ENCODE data around the gene NT5DC2. TPM values are rescaled to one million over a fixed set of nuclear protein-coding genes. Genes with fewer than 3 reads are reported as not detected.

Gene NT5DC2
- total RNA-seq, 1 experiment from 2014 or later, result 377 TPM

DNA sequence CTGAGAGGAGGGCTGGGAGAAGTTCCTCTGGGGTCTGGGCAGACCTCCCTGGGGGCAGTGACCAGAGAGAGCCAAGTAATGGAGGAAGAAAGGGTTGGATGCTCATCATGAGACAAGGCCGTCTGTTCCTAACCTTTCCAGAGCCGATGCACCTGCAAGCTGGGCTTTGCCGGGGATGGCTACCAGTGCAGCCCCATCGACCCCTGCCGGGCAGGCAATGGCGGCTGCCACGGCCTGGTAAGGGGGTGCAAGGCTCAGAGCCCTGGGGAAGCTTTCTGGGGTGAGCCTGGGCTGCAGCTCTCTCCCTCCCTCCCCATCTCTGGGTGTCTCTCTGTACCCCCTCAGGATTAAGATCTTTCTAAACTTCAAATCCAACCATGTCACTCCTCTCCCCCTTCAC is 22.1 kb downstream of the NT5DC2 start:
- no peak for ATAC-seq
- Mint-ChIP-seq H3K9me3 (no peaks in the 10 kb centered on the region), H3K4me3 (no peak overlapping the region), H3K36me3 (no peaks in the 10 kb centered on the region), H3K27ac (no peak overlapping the region), H3K27me3 (ENCODE audit: low read depth) (no peaks in the 10 kb centered on the region; the same call in 1 of the 2 replicates), H3K4me1 (no peaks in the 10 kb centered on the region)
- ChIA-PET POLR2A (interaction anchor here (0.8 kb wide), 1 partner anchor 349 kb away, joined by 3 read pairs; no protein-coding TSS in a partner anchor), CTCF (interaction anchor here (1.0 to 2.2 kb wide), 3 partner anchors 9 to 123 kb away, joined by 3 to 5 read pairs (median 3); no protein-coding TSS in a partner anchor)
- DNase-seq (ENCODE audit: low spot score), result no peak
- TF ChIP-seq MAX (CRISPR knock-in tag; IDR thresholded peaks at IDR 0.05) (no peak), NR1H2 (CRISPR knock-in tag; IDR thresholded peaks at IDR 0.05) (no peak), SOX15 (CRISPR knock-in tag; IDR thresholded peaks at IDR 0.05) (no peak), ZNF425 (CRISPR knock-in tag; conservative IDR thresholded peaks at IDR 0.05) (no peak), TEAD1 (CRISPR knock-in tag; IDR thresholded peaks at IDR 0.05) (no peak), JUN (CRISPR knock-in tag; IDR thresholded peaks at IDR 0.05) (no peak), NFYB (CRISPR knock-in tag; conservative IDR thresholded peaks at IDR 0.05; ENCODE audit: low read depth) (no peak), FOXP1 (CRISPR knock-in tag; IDR thresholded peaks at IDR 0.05; ENCODE audit: borderline replicate concordance) (no peak)
- TF ChIP-seq, protein P1, sequence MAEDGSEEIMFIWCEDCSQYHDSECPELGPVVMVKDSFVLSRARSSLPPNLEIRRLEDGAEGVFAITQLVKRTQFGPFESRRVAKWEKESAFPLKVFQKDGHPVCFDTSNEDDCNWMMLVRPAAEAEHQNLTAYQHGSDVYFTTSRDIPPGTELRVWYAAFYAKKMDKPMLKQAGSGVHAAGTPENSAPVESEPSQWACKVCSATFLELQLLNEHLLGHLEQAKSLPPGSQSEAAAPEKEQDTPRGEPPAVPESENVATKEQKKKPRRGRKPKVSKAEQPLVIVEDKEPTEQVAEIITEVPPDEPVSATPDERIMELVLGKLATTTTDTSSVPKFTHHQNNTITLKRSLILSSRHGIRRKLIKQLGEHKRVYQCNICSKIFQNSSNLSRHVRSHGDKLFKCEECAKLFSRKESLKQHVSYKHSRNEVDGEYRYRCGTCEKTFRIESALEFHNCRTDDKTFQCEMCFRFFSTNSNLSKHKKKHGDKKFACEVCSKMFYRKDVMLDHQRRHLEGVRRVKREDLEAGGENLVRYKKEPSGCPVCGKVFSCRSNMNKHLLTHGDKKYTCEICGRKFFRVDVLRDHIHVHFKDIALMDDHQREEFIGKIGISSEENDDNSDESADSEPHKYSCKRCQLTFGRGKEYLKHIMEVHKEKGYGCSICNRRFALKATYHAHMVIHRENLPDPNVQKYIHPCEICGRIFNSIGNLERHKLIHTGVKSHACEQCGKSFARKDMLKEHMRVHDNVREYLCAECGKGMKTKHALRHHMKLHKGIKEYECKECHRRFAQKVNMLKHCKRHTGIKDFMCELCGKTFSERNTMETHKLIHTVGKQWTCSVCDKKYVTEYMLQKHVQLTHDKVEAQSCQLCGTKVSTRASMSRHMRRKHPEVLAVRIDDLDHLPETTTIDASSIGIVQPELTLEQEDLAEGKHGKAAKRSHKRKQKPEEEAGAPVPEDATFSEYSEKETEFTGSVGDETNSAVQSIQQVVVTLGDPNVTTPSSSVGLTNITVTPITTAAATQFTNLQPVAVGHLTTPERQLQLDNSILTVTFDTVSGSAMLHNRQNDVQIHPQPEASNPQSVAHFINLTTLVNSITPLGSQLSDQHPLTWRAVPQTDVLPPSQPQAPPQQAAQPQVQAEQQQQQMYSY (CRISPR knock-in tag; IDR thresholded peaks at IDR 0.05), result no peak
- TF ChIP-seq, protein P2, sequence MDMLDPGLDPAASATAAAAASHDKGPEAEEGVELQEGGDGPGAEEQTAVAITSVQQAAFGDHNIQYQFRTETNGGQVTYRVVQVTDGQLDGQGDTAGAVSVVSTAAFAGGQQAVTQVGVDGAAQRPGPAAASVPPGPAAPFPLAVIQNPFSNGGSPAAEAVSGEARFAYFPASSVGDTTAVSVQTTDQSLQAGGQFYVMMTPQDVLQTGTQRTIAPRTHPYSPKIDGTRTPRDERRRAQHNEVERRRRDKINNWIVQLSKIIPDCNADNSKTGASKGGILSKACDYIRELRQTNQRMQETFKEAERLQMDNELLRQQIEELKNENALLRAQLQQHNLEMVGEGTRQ (CRISPR knock-in tag; IDR thresholded peaks at IDR 0.05), result no peak
- TF ChIP-seq, protein P3, sequence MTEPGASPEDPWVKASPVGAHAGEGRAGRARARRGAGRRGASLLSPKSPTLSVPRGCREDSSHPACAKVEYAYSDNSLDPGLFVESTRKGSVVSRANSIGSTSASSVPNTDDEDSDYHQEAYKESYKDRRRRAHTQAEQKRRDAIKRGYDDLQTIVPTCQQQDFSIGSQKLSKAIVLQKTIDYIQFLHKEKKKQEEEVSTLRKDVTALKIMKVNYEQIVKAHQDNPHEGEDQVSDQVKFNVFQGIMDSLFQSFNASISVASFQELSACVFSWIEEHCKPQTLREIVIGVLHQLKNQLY (CRISPR knock-in tag; IDR thresholded peaks at IDR 0.05), result no peak
- TF ChIP-seq, protein P4, sequence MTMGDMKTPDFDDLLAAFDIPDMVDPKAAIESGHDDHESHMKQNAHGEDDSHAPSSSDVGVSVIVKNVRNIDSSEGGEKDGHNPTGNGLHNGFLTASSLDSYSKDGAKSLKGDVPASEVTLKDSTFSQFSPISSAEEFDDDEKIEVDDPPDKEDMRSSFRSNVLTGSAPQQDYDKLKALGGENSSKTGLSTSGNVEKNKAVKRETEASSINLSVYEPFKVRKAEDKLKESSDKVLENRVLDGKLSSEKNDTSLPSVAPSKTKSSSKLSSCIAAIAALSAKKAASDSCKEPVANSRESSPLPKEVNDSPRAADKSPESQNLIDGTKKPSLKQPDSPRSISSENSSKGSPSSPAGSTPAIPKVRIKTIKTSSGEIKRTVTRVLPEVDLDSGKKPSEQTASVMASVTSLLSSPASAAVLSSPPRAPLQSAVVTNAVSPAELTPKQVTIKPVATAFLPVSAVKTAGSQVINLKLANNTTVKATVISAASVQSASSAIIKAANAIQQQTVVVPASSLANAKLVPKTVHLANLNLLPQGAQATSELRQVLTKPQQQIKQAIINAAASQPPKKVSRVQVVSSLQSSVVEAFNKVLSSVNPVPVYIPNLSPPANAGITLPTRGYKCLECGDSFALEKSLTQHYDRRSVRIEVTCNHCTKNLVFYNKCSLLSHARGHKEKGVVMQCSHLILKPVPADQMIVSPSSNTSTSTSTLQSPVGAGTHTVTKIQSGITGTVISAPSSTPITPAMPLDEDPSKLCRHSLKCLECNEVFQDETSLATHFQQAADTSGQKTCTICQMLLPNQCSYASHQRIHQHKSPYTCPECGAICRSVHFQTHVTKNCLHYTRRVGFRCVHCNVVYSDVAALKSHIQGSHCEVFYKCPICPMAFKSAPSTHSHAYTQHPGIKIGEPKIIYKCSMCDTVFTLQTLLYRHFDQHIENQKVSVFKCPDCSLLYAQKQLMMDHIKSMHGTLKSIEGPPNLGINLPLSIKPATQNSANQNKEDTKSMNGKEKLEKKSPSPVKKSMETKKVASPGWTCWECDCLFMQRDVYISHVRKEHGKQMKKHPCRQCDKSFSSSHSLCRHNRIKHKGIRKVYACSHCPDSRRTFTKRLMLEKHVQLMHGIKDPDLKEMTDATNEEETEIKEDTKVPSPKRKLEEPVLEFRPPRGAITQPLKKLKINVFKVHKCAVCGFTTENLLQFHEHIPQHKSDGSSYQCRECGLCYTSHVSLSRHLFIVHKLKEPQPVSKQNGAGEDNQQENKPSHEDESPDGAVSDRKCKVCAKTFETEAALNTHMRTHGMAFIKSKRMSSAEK (CRISPR knock-in tag; IDR thresholded peaks at IDR 0.05; ENCODE audit: borderline replicate concordance), result no peak
- TF ChIP-seq, protein P5, sequence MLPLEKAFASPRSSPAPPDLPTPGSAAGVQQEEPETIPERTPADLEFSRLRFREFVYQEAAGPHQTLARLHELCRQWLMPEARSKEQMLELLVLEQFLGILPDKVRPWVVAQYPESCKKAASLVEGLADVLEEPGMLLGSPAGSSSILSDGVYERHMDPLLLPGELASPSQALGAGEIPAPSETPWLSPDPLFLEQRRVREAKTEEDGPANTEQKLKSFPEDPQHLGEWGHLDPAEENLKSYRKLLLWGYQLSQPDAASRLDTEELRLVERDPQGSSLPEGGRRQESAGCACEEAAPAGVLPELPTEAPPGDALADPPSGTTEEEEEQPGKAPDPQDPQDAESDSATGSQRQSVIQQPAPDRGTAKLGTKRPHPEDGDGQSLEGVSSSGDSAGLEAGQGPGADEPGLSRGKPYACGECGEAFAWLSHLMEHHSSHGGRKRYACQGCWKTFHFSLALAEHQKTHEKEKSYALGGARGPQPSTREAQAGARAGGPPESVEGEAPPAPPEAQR (CRISPR knock-in tag; IDR thresholded peaks at IDR 0.05), result no peak

Data from WTC11 (cell line).